Activated T-cell treated with anti-CD3 and anti-CD28 coated beads, Interleukin-2, amount 50 U/mL, for 24 hours (primary cell): Measurements from ENCODE around the gene SMIM15.
"Not testable (repeated sequence)": the region's sequence is repeated elsewhere in the genome, so short reads cannot be mapped to it uniquely, and the experiment has no call there.

ENCODE experiments used
- DNase-seq: peaks from one replicate; pipeline ENCODE4 v3.0.0-alpha.2; 2020
- H3K27ac Mint-ChIP-seq: 2 replicates; pipeline ENCODE4 v1.8.0; 2020; ENCODE audit warnings: mild to moderate bottlenecking, mixed read lengths
- H3K27me3 Mint-ChIP-seq: 2 replicates; pipeline ENCODE4 v1.8.0; 2020; ENCODE audit warnings: mixed read lengths
- H3K36me3 Mint-ChIP-seq: 2 replicates; pipeline ENCODE4 v1.8.0; 2020; ENCODE audit warnings: low read depth, mixed read lengths
- H3K4me1 Mint-ChIP-seq: 2 replicates; pipeline ENCODE4 v1.8.0; 2020; ENCODE audit warnings: low read depth, mixed read lengths
- H3K4me3 Mint-ChIP-seq: 2 replicates; pipeline ENCODE4 v1.8.0; 2020; ENCODE audit warnings: mild to moderate bottlenecking, moderate library complexity, mixed read lengths
- H3K9me3 Mint-ChIP-seq: 2 replicates; pipeline ENCODE4 v1.8.0; 2020; ENCODE audit warnings: mixed read lengths

Gene SMIM15, protein sequence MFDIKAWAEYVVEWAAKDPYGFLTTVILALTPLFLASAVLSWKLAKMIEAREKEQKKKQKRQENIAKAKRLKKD

DNA sequence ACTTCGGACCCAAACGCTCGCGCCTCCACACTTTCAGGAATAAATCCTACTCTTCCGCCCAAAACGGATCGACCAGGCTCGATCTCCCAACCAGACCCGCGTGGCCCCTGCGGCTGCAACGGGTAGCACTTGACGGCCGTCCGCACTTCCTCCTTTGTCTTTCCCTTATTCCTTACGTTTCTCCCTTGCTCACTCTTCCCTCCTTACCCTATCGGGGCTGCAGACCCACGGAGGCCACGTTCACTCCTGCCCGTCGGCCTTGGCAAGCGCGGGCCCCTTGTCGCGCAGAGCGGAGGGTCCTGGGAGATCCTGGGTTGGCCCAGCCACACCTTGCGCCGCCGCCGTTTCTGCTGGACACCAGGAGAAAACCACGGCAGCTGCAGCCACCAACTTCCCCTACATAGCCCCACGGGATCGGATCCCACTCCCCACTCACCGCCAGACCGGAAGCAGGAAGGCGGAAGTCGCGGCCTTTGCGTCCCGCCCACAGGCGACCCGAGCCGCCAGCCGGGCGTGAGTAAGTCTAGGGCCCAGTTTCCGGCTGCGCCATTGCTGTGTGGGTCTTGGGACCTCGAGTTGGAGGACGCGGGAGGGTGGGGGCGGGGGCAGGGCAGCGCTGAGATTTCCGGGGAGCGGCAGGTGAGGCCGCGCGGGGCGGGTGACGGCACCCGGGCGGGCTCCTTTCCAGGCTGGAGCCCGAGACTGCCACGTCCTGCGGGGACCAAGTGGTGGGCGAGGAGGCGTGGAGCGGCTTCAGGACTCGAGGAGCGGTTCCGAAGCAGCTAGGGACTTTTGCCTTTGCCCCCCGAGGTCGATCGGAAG is at the start of gene SMIM15:
Gene SMIM15, minus strand, starts transcription at position 459 of the 822 bp plus-strand sequence. CDS start 2,297 bp downstream, outside the sequence.
- peak within 1 kb of the TSS; percentile 96 for H3K27ac Mint-ChIP-seq
- H3K4me1 Mint-ChIP-seq = peaks cover 47% of the 10 kb centered on the region
- no peaks in the 10 kb centered on the region for H3K27me3 Mint-ChIP-seq
- peak within 1 kb of the TSS; percentile 92 for H3K4me3 Mint-ChIP-seq
- peaks cover 21% of the 10 kb centered on the region for H3K9me3 Mint-ChIP-seq
- peaks cover 58% of the 10 kb centered on the region for H3K36me3 Mint-ChIP-seq
- peak; percentile 88 for DNase-seq

DNA sequence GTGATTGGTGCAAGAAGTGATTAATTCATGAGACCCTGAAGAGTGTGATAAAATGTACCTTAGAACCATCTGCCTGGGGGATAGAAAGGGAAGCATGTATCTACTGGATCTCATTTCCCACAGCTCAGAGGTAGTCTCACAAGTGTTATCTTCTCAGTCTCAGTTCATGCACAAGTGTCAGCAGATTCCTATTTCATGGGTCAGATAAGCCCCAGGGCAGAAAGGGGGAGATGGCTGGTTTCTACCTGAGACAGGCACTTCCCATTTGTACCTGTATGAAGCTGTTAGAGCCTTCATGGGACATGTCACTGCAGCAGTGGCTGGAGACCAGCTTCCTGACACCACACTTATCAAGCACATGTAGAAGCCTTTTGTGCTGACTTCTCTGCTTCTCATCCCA is 45.6 kb upstream of the SMIM15 start:
- Mint-ChIP-seq H3K4me3 (no peak overlapping the region), H3K4me1 (peaks cover 5% of the 10 kb centered on the region), H3K9me3 (peaks cover 19% of the 10 kb centered on the region), H3K27me3 (peaks cover 37% of the 10 kb centered on the region), H3K36me3 (no peaks in the 10 kb centered on the region), H3K27ac (no peak overlapping the region)
- no peak for DNase-seq

DNA sequence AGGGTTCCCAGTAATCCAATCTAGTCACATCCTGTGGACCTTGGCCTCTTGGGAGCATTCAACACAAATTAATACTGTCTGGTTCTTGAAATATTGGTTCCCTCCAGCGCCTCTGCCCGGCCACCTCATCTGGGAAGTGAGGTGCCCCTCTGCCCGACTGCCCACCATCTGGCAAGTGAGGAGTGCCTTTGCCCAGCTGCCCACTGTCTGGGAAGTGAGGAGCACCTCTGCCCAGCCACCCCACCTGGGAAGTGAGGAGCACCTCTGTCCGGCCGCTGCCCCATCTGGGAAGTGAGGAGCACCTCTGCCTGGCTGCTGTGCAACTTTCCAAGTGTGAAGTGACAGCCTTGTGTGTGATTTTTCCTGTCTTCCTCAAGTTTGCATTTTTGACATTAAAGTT is 42.7 kb upstream of the SMIM15 start:
- peaks cover 19% of the 10 kb centered on the region for H3K9me3 Mint-ChIP-seq
- peaks cover 40% of the 10 kb centered on the region for H3K27me3 Mint-ChIP-seq
- DNase-seq = no peak
- H3K27ac Mint-ChIP-seq = no peak overlapping the region
- H3K4me3 Mint-ChIP-seq = no peak overlapping the region
- peaks cover 19% of the 10 kb centered on the region for H3K4me1 Mint-ChIP-seq
- no peaks in the 10 kb centered on the region for H3K36me3 Mint-ChIP-seq

DNA sequence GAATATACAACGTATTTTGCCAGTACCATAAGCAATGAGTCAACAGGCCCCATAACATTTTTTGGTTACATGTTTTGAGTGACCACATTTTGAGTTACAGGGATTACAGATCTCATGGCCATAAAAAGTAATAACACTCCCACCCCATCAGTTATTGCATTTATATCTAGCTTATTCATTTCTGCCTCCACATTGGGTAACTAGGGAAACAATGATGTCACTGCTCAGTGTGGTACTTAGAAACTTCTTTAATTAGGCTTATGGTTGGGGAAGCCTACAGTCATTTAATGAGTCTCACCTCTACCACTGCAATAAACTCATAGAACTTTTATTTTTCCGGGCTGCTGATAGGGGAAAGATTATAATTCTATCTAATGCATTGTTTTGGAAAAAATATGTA is 39.9 kb upstream of the SMIM15 start:
- Mint-ChIP-seq H3K4me3 (no peak overlapping the region), H3K36me3 (no peaks in the 10 kb centered on the region), H3K27me3 (peaks cover 42% of the 10 kb centered on the region), H3K4me1 (peaks cover 19% of the 10 kb centered on the region), H3K9me3 (peaks cover 23% of the 10 kb centered on the region), H3K27ac (peak overlapping the region; percentile 17)
- DNase-seq = no peak

DNA sequence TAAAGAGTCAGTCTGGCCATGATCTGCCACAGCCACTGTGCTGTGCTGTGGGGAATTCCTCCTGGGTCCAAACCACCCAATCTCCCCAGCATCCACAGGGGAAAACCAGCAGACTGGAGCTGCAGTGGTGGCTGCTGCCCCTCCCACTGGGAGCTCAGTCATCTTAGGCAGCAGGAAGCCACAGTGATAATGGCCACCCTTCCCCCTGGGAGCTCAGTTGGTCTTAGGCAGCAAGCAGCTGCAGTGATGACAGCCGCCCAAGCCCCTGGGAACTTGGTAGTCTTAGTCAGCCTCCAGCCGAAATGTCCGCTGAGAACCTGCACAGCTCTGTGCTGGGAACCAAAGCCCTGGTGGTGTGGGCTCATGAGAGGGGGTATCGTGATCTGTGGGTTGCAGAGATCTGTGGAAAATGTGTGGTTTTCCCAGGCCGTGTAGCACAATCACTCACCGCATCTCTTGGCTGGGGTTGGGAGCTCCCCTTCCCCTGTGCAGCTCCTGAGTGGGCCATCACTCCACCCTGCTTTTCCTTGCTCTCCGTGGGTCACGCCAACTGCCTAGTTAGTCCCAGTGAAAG is 38.4 kb upstream of the SMIM15 start:
- Mint-ChIP-seq H3K9me3 (peaks cover 15% of the 10 kb centered on the region), H3K27ac (no peak overlapping the region), H3K27me3 (peaks cover 48% of the 10 kb centered on the region), H3K4me1 (peaks cover 19% of the 10 kb centered on the region), H3K36me3 (no peaks in the 10 kb centered on the region), H3K4me3 (no peak overlapping the region)
- DNase-seq = no peak

DNA sequence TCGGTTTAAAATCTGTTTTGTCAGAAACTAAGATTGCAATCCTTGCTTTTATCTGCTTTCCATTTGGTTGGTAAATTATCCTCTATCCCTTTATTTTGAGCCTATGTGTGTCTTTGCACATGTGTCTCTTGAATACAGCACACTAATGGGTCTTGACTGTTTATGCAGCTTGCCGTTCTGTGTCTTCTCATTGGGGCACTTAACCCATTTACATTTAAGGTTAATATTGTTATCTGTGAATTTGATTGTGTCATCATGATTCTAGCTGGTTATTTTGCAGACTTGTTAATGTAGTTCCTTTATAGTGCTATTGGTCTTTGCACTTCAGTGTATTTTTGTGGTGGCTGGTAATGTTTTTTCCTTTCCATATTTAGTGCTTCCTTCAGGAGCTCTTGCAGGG is 36.3 kb upstream of the SMIM15 start:
- no peaks in the 10 kb centered on the region for H3K36me3 Mint-ChIP-seq
- H3K27ac Mint-ChIP-seq = no peak overlapping the region
- no peak for DNase-seq
- H3K9me3 Mint-ChIP-seq = peaks cover 9% of the 10 kb centered on the region
- peaks cover 19% of the 10 kb centered on the region for H3K4me1 Mint-ChIP-seq
- peaks cover 47% of the 10 kb centered on the region for H3K27me3 Mint-ChIP-seq
- no peak overlapping the region for H3K4me3 Mint-ChIP-seq

DNA sequence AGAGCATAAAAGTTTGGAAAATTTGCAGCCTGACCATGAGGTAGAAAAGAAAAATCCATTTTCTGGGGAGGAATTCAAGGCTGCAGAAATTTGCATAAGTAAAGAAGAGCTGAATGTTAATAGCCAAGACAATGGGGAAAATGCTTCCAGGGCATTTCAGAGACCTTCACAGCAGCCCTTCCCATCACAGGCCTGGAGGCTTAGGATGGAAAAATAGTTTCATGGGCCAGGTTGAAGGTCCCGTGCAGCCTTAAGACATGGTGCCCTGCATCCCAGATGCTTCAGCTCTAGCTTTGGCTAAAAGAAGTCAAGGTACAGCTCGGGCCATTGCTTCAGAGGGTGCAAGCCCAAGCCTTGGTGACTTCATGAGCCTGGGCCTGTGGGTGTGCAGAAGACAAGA is 25.6 kb upstream of the SMIM15 start:
- H3K4me1 Mint-ChIP-seq, DNase-seq, H3K9me3 Mint-ChIP-seq, H3K27ac Mint-ChIP-seq, H3K4me3 Mint-ChIP-seq, H3K36me3 Mint-ChIP-seq: not testable (repeated sequence)
- H3K27me3 Mint-ChIP-seq = peaks cover 36% of the 10 kb centered on the region

DNA sequence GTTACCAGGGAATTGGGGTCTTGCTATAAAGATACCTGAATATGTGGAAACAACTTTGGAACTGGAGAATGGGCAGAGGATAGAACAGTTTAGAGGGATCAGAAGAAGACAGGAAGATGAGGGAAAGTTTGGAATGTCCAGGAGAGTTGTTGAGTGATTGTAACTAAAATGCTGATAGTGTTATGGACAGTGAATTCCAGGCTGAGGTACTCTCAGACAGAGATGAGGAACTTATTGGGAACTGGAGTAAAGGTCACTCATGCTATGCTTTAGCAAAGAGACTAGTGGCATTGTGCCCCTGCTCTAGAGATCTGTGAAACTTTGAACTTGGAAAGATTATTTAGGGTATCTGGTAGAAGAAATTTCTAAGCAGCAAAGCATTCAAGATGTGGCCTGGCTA is 25.1 kb upstream of the SMIM15 start:
- not testable (repeated sequence) for H3K4me1 Mint-ChIP-seq, H3K9me3 Mint-ChIP-seq, H3K27ac Mint-ChIP-seq, H3K36me3 Mint-ChIP-seq, H3K4me3 Mint-ChIP-seq, DNase-seq
- peaks cover 32% of the 10 kb centered on the region for H3K27me3 Mint-ChIP-seq

DNA sequence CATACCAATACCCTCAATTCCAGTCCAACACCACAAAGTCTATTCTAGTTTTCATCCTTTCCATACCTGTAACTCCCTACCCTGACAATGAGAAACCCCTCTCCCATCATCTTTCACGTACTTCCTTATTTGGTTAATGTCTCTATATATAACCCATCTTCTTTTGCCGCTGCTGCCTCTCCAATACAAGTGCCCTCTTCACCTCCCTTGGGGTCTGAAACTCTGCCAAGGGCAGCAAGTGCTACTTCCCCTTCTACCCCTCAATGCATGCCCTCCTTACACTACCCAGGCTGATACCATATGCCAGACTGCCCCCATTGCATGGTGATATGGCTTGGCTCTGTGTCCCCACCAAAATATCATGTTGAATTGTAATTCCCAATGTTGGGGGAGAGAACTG is 24.4 kb upstream of the SMIM15 start:
- no peaks in the 10 kb centered on the region for H3K9me3 Mint-ChIP-seq
- no peak overlapping the region for H3K27ac Mint-ChIP-seq
- no peak for DNase-seq
- no peaks in the 10 kb centered on the region for H3K4me1 Mint-ChIP-seq
- peaks cover 27% of the 10 kb centered on the region for H3K27me3 Mint-ChIP-seq
- no peak overlapping the region for H3K4me3 Mint-ChIP-seq
- H3K36me3 Mint-ChIP-seq = no peaks in the 10 kb centered on the region

DNA sequence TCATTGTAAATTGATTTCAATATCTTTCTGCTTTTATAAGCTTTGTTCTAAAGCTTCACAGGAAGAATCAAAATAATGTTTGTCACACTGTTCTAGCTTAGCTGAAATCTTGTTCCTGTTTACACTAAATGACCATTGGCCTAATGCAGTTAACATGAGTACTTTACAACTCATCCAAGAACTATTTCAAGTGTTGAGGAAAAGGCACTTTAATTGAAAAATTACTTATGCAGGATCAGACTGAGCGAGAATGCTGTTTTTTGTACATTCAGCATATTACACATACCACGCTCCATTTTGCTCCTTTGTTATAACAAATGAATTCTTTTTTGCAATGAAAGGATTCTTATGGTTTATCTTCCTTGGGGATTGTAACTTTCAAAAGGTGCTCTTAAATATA is 22.4 kb upstream of the SMIM15 start:
- Mint-ChIP-seq H3K4me3 (no peak overlapping the region), H3K9me3 (no peaks in the 10 kb centered on the region), H3K4me1 (peaks cover 5% of the 10 kb centered on the region), H3K27ac (no peak overlapping the region), H3K27me3 (peaks cover 25% of the 10 kb centered on the region), H3K36me3 (no peaks in the 10 kb centered on the region)
- DNase-seq = no peak

DNA sequence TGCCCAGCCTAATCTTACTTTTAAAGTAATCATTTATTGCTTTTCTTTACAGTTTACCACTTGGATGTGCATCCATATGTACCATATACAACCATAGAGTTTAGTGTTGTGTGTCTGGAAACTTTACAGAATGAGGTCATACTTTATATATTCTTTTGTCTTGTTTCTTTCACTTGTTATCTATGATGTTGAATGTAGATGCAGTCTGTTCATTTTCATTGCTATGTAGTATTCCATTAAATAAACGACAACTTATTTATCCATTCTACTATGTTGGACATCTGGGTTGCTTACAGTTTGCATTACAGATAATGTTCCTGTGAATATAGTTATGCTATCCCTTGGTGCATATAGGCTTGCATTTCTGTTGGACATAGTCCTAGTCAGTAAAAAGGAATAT is 21.3 kb upstream of the SMIM15 start:
- Mint-ChIP-seq H3K9me3 (no peaks in the 10 kb centered on the region), H3K27ac (no peak overlapping the region), H3K27me3 (peaks cover 23% of the 10 kb centered on the region), H3K4me3 (no peak overlapping the region), H3K36me3 (no peaks in the 10 kb centered on the region), H3K4me1 (peaks cover 5% of the 10 kb centered on the region)
- no peak for DNase-seq

DNA sequence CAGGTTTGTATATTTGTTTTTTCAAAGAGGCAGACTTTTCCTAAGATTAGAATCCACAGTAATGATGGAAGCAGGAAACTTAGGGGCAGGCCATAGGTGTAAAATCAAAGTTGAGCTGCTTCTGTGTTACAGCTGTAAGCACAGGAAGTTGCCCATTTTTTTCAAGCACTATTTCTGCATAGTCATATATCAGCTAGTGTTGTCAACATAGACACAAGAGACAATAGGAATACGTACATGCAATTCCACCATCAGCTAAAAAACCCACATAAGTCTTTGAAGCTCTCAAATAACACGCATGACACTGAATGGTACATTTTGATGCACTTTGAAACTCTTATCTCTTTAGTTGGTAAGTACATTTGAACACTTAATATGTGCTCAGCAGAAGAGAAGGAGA is 20.2 kb upstream of the SMIM15 start:
- peaks cover 5% of the 10 kb centered on the region for H3K4me1 Mint-ChIP-seq
- H3K4me3 Mint-ChIP-seq = no peak overlapping the region
- peaks cover 15% of the 10 kb centered on the region for H3K27me3 Mint-ChIP-seq
- H3K27ac Mint-ChIP-seq = no peak overlapping the region
- H3K9me3 Mint-ChIP-seq = no peaks in the 10 kb centered on the region
- no peaks in the 10 kb centered on the region for H3K36me3 Mint-ChIP-seq
- no peak for DNase-seq

DNA sequence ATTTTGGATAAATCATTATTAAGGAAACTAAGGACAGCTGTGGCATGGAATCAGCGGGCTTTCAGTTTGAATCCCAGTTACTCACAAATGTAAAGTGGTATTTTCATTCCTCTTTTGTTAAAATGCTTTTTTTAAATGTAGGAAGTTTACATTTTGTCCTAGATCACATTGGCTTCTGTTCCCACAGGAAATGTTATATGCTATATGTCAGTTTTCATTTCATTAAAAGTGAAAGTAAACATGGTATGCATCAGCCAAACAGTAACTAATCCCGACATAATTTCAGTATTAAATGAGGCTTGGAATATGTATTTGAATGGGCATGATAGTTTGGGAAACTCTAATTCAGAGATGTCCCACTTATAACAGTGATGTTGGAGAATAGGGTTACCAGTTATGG is 18.6 kb upstream of the SMIM15 start:
- Mint-ChIP-seq H3K27ac (no peak overlapping the region), H3K4me3 (no peak overlapping the region), H3K9me3 (no peaks in the 10 kb centered on the region), H3K4me1 (peaks cover 5% of the 10 kb centered on the region), H3K27me3 (peaks cover 4% of the 10 kb centered on the region), H3K36me3 (no peaks in the 10 kb centered on the region)
- no peak for DNase-seq

DNA sequence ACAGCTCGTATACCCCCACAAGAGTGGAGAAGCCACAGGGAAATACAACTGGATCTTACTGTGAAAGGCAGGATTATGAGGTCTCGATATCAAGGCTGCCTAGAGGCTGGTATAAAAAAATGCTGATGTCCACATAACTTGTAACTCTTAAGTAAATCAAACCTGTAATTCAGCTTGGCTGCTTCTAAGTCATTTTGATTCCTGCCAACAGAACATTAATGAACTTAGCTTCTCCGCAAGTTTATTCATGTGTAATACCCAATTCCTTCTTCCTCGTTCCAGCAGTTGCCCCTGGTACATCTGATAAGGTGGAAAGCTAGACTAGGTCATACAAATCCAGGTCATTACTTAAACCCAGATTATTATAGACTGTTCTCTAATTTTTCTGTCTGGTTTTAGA is 16.4 kb upstream of the SMIM15 start:
- H3K36me3 Mint-ChIP-seq = no peaks in the 10 kb centered on the region
- no peaks in the 10 kb centered on the region for H3K9me3 Mint-ChIP-seq
- H3K27me3 Mint-ChIP-seq = peaks cover 4% of the 10 kb centered on the region
- no peak overlapping the region for H3K4me3 Mint-ChIP-seq
- no peak overlapping the region for H3K27ac Mint-ChIP-seq
- H3K4me1 Mint-ChIP-seq = peaks cover 5% of the 10 kb centered on the region
- no peak for DNase-seq

DNA sequence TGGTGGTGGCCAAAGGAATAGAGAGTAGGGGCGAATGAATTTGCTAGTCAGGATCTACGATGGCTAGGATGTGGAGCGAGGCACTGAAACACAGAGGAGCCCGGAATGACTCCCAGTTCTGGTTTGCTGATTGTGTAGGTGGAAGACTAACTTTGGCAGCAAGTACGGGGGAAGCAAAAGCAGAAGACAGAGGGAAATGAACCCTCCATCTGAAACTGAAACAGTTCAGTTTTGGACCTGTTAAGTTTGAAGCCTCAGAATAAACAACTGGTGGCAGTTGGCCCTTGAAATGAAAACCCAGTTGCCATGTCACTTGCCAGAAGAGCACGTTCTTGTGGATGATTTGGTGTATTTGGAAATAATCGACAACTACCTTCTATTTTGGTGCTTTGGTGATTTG is 15.4 kb upstream of the SMIM15 start:
- Mint-ChIP-seq H3K4me3 (no peak overlapping the region), H3K27ac (no peak overlapping the region), H3K27me3 (peaks cover 4% of the 10 kb centered on the region), H3K9me3 (no peaks in the 10 kb centered on the region), H3K36me3 (no peaks in the 10 kb centered on the region), H3K4me1 (peaks cover 5% of the 10 kb centered on the region)
- DNase-seq = no peak
